ENCODE data around the gene TRIM27.

Gene TRIM27

GRCh38 chr6:28910901-28911690 is 12.7 kb downstream of the TRIM27 start:
- no peak for TF ChIP-seq GABPA (IDR thresholded peaks at IDR 0.05; ENCODE audit: low read depth)
- TF ChIP-seq SPI1 (IDR thresholded peaks at IDR 0.05; ENCODE audit: borderline replicate concordance, low read depth): peak; percentile 48; the same call in 1 of the 2 replicates
- no peak for TF ChIP-seq CTCF (IDR thresholded peaks at IDR 0.05; ENCODE audit: insufficient read depth, low read length)
- H3K27ac ChIP-seq (replicated peaks): no peak overlapping the region
- DNase-seq (ENCODE audit: low read depth in 1 of 2, low spot score in 1 of 2): peak in 1 of 2 experiments; percentile 69
- no peak overlapping the region for H3K4me3 ChIP-seq (replicated peaks; ENCODE audit: insufficient read depth, low read length)
- no peaks in the 10 kb centered on the region for H3K27me3 ChIP-seq (ENCODE audit: insufficient read depth, poor library complexity, severe bottlenecking)

GRCh38 chr6:28907394-28907793 is 16.4 kb downstream of the TRIM27 start:
- H3K27me3 ChIP-seq (ENCODE audit: insufficient read depth, poor library complexity, severe bottlenecking): no peaks in the 10 kb centered on the region
- no peak for TF ChIP-seq REST (IDR thresholded peaks at IDR 0.05; ENCODE audit: insufficient replicate concordance, low read depth)
- TF ChIP-seq CTCF (IDR thresholded peaks at IDR 0.05; ENCODE audit: insufficient read depth, low read length): no peak
- no peak for TF ChIP-seq POLR2AphosphoS5 (IDR thresholded peaks at IDR 0.05; ENCODE audit: low read depth)
- TF ChIP-seq SPI1 (IDR thresholded peaks at IDR 0.05; ENCODE audit: borderline replicate concordance, low read depth): no peak
- TF ChIP-seq GABPA (IDR thresholded peaks at IDR 0.05; ENCODE audit: low read depth): no peak
- peak in 1 of 2 experiments; percentile 16 for DNase-seq (ENCODE audit: low read depth in 1 of 2, low spot score in 1 of 2)
- H3K4me3 ChIP-seq (replicated peaks; ENCODE audit: insufficient read depth, low read length): no peak overlapping the region
- peak overlapping the region; percentile 31 for H3K27ac ChIP-seq (replicated peaks)

GRCh38 chr6:28906669-28907068 is 17.1 kb downstream of the TRIM27 start:
- Histone ChIP-seq H3K27me3 (ENCODE audit: insufficient read depth, poor library complexity, severe bottlenecking) (no peaks in the 10 kb centered on the region), H3K27ac (replicated peaks) (peak overlapping the region; percentile 31), H3K4me3 (replicated peaks; ENCODE audit: insufficient read depth, low read length) (no peak overlapping the region)
- peak in 1 of 2 experiments; percentile 85 for DNase-seq (ENCODE audit: low read depth in 1 of 2, low spot score in 1 of 2)
- TF ChIP-seq POLR2AphosphoS5 (IDR thresholded peaks at IDR 0.05; ENCODE audit: low read depth) (no peak), CTCF (IDR thresholded peaks at IDR 0.05; ENCODE audit: insufficient read depth, low read length) (no peak), GABPA (IDR thresholded peaks at IDR 0.05; ENCODE audit: low read depth) (no peak), SPI1 (IDR thresholded peaks at IDR 0.05; ENCODE audit: borderline replicate concordance, low read depth) (peak; percentile 61; the same call in 1 of the 2 replicates)

- no peak for DNase-seq (ENCODE audit: low read depth in 1 of 2, low spot score in 1 of 2)
- no peak for TF ChIP-seq CTCF (IDR thresholded peaks at IDR 0.05; ENCODE audit: insufficient read depth, low read length)
- TF ChIP-seq SPI1 (IDR thresholded peaks at IDR 0.05; ENCODE audit: borderline replicate concordance, low read depth): no peak
- no peak for TF ChIP-seq REST (IDR thresholded peaks at IDR 0.05; ENCODE audit: insufficient replicate concordance, low read depth)
- TF ChIP-seq GABPA (IDR thresholded peaks at IDR 0.05; ENCODE audit: low read depth): no peak
- no peak for TF ChIP-seq POLR2AphosphoS5 (IDR thresholded peaks at IDR 0.05; ENCODE audit: low read depth)
Observed at GRCh38 chr6:28903686-28904085, 20.1 kb downstream of the TRIM27 start.

More at GRCh38 chr6:28903686-28904085, 20.1 kb downstream of the TRIM27 start:
- Histone ChIP-seq H3K4me3 (replicated peaks; ENCODE audit: insufficient read depth, low read length) (no peak overlapping the region), H3K27me3 (ENCODE audit: insufficient read depth, poor library complexity, severe bottlenecking) (no peaks in the 10 kb centered on the region), H3K27ac (replicated peaks) (no peak overlapping the region)
